ENCODE results near the gene DLEC1.

- TF ChIP-seq EZH2 (IDR thresholded peaks at IDR 0.05; ENCODE audit: low read length, missing control alignments) (no peak), CTCF (conservative IDR thresholded peaks at IDR 0.05 in 1 of 2, IDR thresholded peaks at IDR 0.05 in 1 of 2; ENCODE audit: low read depth in 1 of 2, low read length in 2 of 2) (no peak)
Observed at GRCh38 chr3:38121832-38122461, 82.9 kb downstream of the DLEC1 start.
